NCI-H460 (cell line): ENCODE data around the gene MLST8. TPM values are rescaled to one million over a fixed set of nuclear protein-coding genes. Genes with fewer than 3 reads are reported as not detected.

Experiments
- DNase-seq: peaks from one replicate; pipeline ENCODE4 v3.0.0-alpha.2; 2016; ENCODE audit warnings: low read depth; ENCODE audit errors: extremely low read depth
- total RNA-seq: library from RNA; depleted of rRNA; stranded (reverse); fragments of >200 nt; shearing (Covaris generic); gene quantifications from 2 replicates; pipeline ENCODE4 v1.2.3, GENCODE V29; 2014

Gene MLST8
- total RNA-seq, 1 experiment from 2014 or later: 58.7 TPM

GRCh38 chr16:2172688-2173335 lies 32.4 kb upstream of the MLST8 start:
- no peak for DNase-seq

GRCh38 chr16:2173366-2173765 lies 31.9 kb upstream of the MLST8 start:
- DNase-seq: no peak

- no peak for DNase-seq
These were observed 31.3 kb upstream of the MLST8 start for GRCh38 chr16:2173916-2174315.

GRCh38 chr16:2174396-2175131 lies 30.7 kb upstream of the MLST8 start:
- DNase-seq: no peak

DNA sequence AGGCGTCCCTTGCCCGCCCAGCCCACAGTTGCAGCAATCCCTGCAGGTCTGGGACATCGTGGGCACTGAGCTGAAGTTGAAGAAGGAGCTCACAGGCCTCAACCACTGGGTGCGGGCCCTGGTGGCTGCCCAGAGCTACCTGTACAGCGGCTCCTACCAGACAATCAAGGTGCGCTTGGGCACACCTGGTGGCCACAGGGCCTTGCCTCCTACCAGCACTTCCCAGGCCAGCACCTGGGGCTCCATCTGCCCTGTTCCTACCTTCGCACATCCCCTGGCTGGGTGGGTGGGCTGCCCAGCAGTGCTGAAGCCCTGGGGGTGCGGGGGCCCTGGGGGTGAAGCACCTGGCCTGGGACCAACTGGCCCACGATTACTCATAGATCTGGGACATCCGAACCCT lies 29.8 kb upstream of the MLST8 start:
- DNase-seq: no peak

GRCh38 chr16:2176047-2176446 lies 29.2 kb upstream of the MLST8 start:
- no peak for DNase-seq

DNA sequence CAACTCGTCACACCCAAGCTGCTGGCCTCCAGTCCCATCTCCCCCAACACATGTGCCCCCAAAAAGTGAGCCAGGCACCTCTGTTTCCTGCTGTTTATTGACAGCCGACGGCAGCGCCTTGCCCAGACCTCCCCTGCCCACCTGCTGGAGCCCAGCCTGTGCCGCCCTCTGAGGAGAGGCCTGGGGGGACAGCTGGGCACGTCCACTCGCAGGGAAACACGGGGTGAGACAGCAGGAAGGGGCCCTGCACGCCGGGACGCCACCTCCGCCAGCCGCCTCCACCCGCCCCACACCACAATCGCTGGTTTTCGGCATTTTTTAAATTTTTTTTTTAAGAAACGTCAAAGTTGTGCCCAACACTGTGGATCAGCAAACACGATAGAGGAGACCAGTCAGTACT lies 28.2 kb upstream of the MLST8 start:
- no peak for DNase-seq

GRCh38 chr16:2177561-2177960 lies 27.7 kb upstream of the MLST8 start:
- no peak for DNase-seq

- DNase-seq: no peak
These were observed 26.7 kb upstream of the MLST8 start for GRCh38 chr16:2178321-2179106.

DNA sequence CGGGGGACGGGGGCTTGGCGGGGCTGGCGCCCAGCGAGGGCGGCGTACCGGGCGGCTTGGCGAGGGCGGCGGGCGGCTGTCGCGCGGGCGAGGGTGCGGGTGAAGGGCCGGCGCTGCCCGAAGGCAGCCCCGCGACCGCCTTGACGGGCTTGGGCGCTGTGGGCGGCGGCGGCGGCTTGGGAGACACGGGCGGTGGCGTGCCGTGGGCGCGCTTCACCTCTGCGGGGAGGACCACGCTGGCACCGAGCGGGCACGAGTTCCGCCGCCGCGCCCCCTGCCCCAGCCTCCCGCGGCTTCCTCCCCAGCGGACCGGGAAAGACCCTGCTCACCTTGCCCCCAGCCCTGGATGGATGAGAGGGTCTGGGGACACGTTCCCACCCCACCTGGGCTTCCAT lies 26.1 kb upstream of the MLST8 start:
- no peak for DNase-seq

DNA sequence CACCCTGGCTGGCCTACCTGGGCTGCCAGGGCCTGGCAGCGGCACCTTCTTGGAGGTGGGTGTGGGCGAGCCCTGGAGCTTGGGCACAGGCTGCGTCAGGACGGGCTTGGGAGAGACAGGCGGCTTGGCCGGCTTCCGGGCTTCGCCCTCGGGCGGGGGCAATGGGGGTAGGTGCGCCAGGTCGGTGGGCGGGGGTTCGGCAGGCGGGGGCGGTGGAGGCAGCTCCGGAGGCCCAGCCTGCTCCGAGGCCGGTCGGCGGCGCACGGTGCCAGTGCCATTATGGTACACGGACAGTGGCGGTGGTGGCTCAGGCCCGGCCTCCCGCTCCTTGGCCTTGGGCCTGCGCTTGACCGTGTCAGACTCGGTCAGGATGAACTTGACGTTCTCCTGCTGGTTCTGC lies 25.7 kb upstream of the MLST8 start:
- no peak for DNase-seq

DNA sequence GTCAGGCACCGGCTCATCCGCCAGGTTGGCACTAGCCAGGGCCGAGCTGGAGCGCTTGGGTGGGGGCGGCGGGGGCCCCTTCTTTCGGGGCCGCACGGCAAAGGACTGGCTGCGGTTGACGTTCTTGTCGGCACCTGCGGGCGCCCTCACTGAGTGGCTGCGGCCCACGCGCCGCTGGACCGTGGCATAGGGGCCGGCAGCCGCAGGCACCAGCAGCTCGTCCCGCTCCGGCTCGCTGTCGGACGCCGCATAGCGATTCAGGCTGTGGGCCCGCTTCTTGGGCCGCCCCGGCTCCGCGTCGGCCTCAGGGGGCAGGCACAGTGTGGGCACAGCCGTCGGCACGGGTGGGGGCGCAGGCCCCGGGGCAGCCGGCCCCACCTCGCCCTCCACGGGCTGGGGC lies 24.8 kb upstream of the MLST8 start:
- no peak for DNase-seq

- DNase-seq: no peak
These were observed 24.0 kb upstream of the MLST8 start for GRCh38 chr16:2180962-2181923.

- DNase-seq: no peak
These were observed 23.3 kb upstream of the MLST8 start for GRCh38 chr16:2181952-2182351.

- DNase-seq: no peak
These were observed 21.6 kb upstream of the MLST8 start for GRCh38 chr16:2183671-2184070.

DNA sequence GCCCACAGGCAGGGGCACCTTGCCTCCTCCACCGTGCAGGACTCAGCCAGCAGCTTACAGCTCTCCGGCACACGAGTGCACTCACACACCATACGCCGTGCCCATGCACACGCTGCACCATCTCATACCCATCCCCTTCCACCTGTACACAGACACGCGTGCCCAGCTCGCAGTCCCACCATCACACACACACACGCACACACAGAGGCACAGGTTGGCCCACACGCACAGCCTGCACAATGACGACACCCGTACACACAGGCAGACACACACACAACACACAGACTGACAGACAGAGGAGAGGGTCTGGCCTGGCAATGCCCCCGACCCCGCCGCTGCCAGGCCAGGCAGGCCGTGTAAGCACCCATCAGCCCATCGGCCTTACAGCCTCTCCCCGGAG lies 20.9 kb upstream of the MLST8 start:
- no peak for DNase-seq

- no peak for DNase-seq
These were observed 20.3 kb upstream of the MLST8 start for GRCh38 chr16:2184962-2185361.

DNA sequence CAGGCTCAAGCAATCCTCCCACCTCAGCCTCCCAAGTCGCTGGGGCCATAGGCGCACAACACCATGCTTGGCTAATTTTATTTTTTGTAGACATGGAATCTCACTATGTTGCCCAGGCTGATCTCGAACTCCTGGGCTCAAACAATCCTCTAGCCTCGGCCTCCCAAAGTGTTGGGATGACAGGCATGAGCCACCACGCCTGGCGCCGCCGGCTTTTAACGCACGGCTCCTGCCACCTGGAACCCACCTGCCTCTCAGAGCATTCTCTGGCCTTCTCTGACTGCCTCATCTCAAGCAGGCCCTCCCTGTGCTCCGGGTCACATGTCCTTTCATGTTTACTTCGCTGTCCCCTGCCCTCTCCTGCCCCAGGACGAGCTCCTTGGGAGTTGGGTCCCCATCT lies 19.2 kb upstream of the MLST8 start:
- no peak for DNase-seq

GRCh38 chr16:2186505-2186904 lies 18.7 kb upstream of the MLST8 start:
- DNase-seq: no peak

- DNase-seq: no peak
These were observed 18.0 kb upstream of the MLST8 start for GRCh38 chr16:2187212-2187611.

DNA sequence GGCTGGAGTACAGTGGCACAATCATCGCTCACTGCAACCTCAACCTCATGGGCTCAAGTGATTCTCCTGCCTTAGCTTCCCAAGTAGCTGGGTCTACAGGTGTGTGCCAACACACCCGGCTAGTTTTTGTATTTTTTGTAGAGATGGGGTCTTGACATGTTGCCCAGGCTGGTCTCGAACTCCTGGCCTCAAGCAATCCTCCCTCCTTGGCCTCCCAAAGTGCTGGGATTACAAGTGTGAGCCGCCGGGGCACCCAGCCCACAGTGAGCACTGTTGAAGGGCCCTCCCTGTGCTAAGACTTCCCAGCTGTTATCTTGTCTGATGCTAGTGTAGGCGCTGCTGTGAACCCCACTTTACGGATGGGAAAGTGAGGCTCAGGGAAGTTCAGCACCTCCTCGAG lies 16.9 kb upstream of the MLST8 start:
- no peak for DNase-seq
